ENCODE data around the gene METTL8. TPM values are rescaled to one million over a fixed set of nuclear protein-coding genes. Genes with fewer than 3 reads are reported as not detected.

The METTL8 gene
- total and polyA plus RNA-seq, 2 of the 13 experiments (the other 11 are each of a cell fraction or from before 2014, with no cell fraction given) = 18.6 to 68.2 TPM

- intact Hi-C loops (cut with micrococcal nuclease; ENCODE audit: unreplicated experiment) = no loop called here
- H3K9ac ChIP-seq (ENCODE audit: insufficient read depth, low read depth, low read length) = no peak overlapping the region
- peaks cover 6% of the 10 kb centered on the region; the same call in 1 of the 2 replicates for H3K9me3 ChIP-seq (ENCODE audit: low read length)
- WGBS (ENCODE audit: low lambda C conversion rate) = 97% methylated on average over 5 of the region's 5 CpGs
- POLR2A ChIA-PET = no interaction called here
- no peaks in the 10 kb centered on the region for H4K20me1 ChIP-seq (ENCODE audit: insufficient read depth, low read length)
- no peak overlapping the region for H3K4me3 ChIP-seq (replicated peaks in 1 of 3; ENCODE audit: insufficient read depth in 1 of 3, low read depth in 2 of 3, low read length in 3 of 3)
- BruUV-seq (replicated peaks) = no TSS peak
- peaks cover 0 to 2% of the 10 kb centered on the region in 2 experiments; a peak in 1 of 5 replicates for H3K36me3 ChIP-seq (replicated peaks in 1 of 2; ENCODE audit: control insufficient read depth in 1 of 2, insufficient read depth in 2 of 2, low read length in 2 of 2)
- no peak overlapping the region for H3K27ac ChIP-seq (ENCODE audit: extremely low read length, insufficient read depth, low read length)
- no peak for ATAC-seq
- no peak overlapping the region for H2AFZ ChIP-seq (ENCODE audit: low read length)
- in situ Hi-C loops (cut with HindIII; ENCODE audit: extremely low pct_ligation_motif_present, low pct_unique_long_range_greater_than_20kb) = no loop called here
- CTCF ChIA-PET (ENCODE audit: low intra/inter-chr PET ratio, low total read pairs) = no interaction called here
- H3K79me2 ChIP-seq (ENCODE audit: insufficient read depth, low read length) = peaks cover 44% of the 10 kb centered on the region
- H3K27me3 ChIP-seq (ENCODE audit: control insufficient read depth in 1 of 2, insufficient read depth in 2 of 2, low read length in 2 of 2) = no peaks in the 10 kb centered on the region
- no peak for FAIRE-seq
- no peak for TF ChIP-seq SMC3 (IDR thresholded peaks at IDR 0.05; ENCODE audit: low read length)
- peak; percentile 57 for TF ChIP-seq FOSL2 (CRISPR knock-in tag; IDR thresholded peaks at IDR 0.05)
- TF ChIP-seq, protein P1, sequence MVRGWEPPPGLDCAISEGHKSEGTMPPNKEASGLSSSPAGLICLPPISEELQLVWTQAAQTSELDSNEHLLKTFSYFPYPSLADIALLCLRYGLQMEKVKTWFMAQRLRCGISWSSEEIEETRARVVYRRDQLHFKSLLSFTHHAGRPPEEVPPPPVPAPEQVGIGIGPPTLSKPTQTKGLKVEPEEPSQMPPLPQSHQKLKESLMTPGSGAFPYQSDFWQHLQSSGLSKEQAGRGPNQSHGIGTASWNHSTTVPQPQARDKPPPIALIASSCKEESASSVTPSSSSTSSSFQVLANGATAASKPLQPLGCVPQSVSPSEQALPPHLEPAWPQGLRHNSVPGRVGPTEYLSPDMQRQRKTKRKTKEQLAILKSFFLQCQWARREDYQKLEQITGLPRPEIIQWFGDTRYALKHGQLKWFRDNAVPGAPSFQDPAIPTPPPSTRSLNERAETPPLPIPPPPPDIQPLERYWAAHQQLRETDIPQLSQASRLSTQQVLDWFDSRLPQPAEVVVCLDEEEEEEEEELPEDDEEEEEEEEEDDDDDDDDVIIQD (CRISPR knock-in tag; IDR thresholded peaks at IDR 0.05; ENCODE audit: low read depth) = peak; percentile 56; the same call in 1 of the 2 replicates
- DNase-seq (ENCODE audit: low spot score) = peak; percentile 46
- no peaks in the 10 kb centered on the region for H3K4me1 ChIP-seq (ENCODE audit: insufficient read depth, low read length)
- H3K4me2 ChIP-seq (ENCODE audit: low read depth, low read length) = no peak overlapping the region
These were observed 29.5 kb downstream of the METTL8 start for GRCh38 chr2:171404261-171404660.

- Histone ChIP-seq H3K9ac (ENCODE audit: insufficient read depth, low read depth, low read length) (no peak overlapping the region), H3K36me3 (replicated peaks in 1 of 2; ENCODE audit: control insufficient read depth in 1 of 2, insufficient read depth in 2 of 2, low read length in 2 of 2) (peaks cover 0 to 2% of the 10 kb centered on the region in 2 experiments; a peak in 1 of 5 replicates), H3K79me2 (ENCODE audit: insufficient read depth, low read length) (peaks cover 46% of the 10 kb centered on the region), H3K4me2 (ENCODE audit: low read depth, low read length) (no peak overlapping the region), H3K9me3 (ENCODE audit: low read length) (peaks cover 6% of the 10 kb centered on the region; the same call in 1 of the 2 replicates), H3K27ac (ENCODE audit: extremely low read length, insufficient read depth, low read length) (no peak overlapping the region), H2AFZ (ENCODE audit: low read length) (no peak overlapping the region), H4K20me1 (ENCODE audit: insufficient read depth, low read length) (no peaks in the 10 kb centered on the region), H3K27me3 (ENCODE audit: control insufficient read depth in 1 of 2, insufficient read depth in 2 of 2, low read length in 2 of 2) (no peaks in the 10 kb centered on the region), H3K4me3 (replicated peaks in 1 of 3; ENCODE audit: insufficient read depth in 1 of 3, low read depth in 2 of 3, low read length in 3 of 3) (no peak overlapping the region), H3K4me1 (ENCODE audit: insufficient read depth, low read length) (no peaks in the 10 kb centered on the region)
- ATAC-seq (no peak), DNase-seq (ENCODE audit: low spot score) (peak; percentile 6), FAIRE-seq (no peak)
- intact Hi-C loops (cut with micrococcal nuclease; ENCODE audit: unreplicated experiment) = no loop called here
- ChIA-PET POLR2A (no interaction called here), CTCF (ENCODE audit: low intra/inter-chr PET ratio, low total read pairs) (no interaction called here)
- in situ Hi-C loops (cut with HindIII; ENCODE audit: extremely low pct_ligation_motif_present, low pct_unique_long_range_greater_than_20kb) = no loop called here
- 94% methylated on average over 4 of the region's 4 CpGs for WGBS (ENCODE audit: low lambda C conversion rate)
- BruUV-seq (replicated peaks) = no TSS peak
- TF ChIP-seq SATB2 (CRISPR knock-in tag; IDR thresholded peaks at IDR 0.05) (no peak), ZBTB3 (CRISPR knock-in tag; IDR thresholded peaks at IDR 0.05; ENCODE audit: borderline replicate concordance, low read depth) (no peak), ZNF549 (CRISPR knock-in tag; IDR thresholded peaks at IDR 0.05) (no peak), HIC2 (CRISPR knock-in tag; IDR thresholded peaks at IDR 0.05; ENCODE audit: low read depth) (no peak), NR2F1 (CRISPR knock-in tag; IDR thresholded peaks at IDR 0.05) (no peak), MAFK (conservative IDR thresholded peaks at IDR 0.05 in 1 of 2, IDR thresholded peaks at IDR 0.05 in 1 of 2; ENCODE audit: low read length in 2 of 2) (peak; percentile 73 to 83), DNMT3B (CRISPR knock-in tag; conservative IDR thresholded peaks at IDR 0.05) (no peak), ZNF737 (CRISPR knock-in tag; IDR thresholded peaks at IDR 0.05; ENCODE audit: borderline replicate concordance) (no peak), MAFF (IDR thresholded peaks at IDR 0.05; ENCODE audit: low read depth, low read length) (peak; percentile 73), BATF2 (CRISPR knock-in tag; IDR thresholded peaks at IDR 0.05) (no peak), ZNF615 (CRISPR knock-in tag; IDR thresholded peaks at IDR 0.05; ENCODE audit: borderline replicate concordance) (no peak), ZFYVE20 (CRISPR knock-in tag; IDR thresholded peaks at IDR 0.05; ENCODE audit: borderline replicate concordance, low read depth) (no peak)
These were observed 30.7 kb downstream of the METTL8 start for GRCh38 chr2:171402906-171403580.

Measured in HepG2 (cell line).